Common myeloid progenitor, CD34-positive (primary cell): ENCODE measurements around the gene SLC22A13.

Experiments
- CTCF ChIA-PET: fragments of 350-600 bp; sonication (Branson Sonifier 250); formaldehyde crosslinking; loops from one replicate; lab custom pipeline; 2021; ENCODE audit warnings: antibody characterized with exemption; lab: Charles Lee
- POLR2A ChIA-PET: fragments of 350-600 bp; sonication (Branson Sonifier 250); formaldehyde crosslinking; loops from one replicate; lab custom pipeline; 2021; ENCODE audit warnings: antibody characterized with exemption; lab: Charles Lee
- DNase-seq, 3 donors: peaks; one replicate each; pipeline versions ENCODE4 v3.0.0 to v3.0.0-alpha.2; 2013
- H3K27ac ChIP-seq, 2 experiments: 1 replicate in 1 of 2; 2 replicates in 1 of 2; pipeline ENCODE4 v1.7.0; 2013; ENCODE audit warnings: inconsistent platforms in 2 of 2, low read length in 2 of 2, mild to moderate bottlenecking in 2 of 2, low read depth in 1 of 2, moderate library complexity in 1 of 2; ENCODE audit not compliant: severe bottlenecking in 2 of 2, insufficient read depth in 1 of 2, poor library complexity in 1 of 2
- H3K27me3 ChIP-seq, 5 experiments: replicated peaks in 2 of 5; 1 replicate in 3 of 5; 2 replicates in 2 of 5; pipeline versions ENCODE4 v1.6.1 to v1.7.0; 2013; ENCODE audit warnings: low read length in 4 of 5, mild to moderate bottlenecking in 2 of 5, moderate library complexity in 2 of 5, inconsistent platforms in 1 of 5; ENCODE audit not compliant: insufficient read depth in 5 of 5, control insufficient read depth in 4 of 5
- H3K36me3 ChIP-seq, 4 experiments: 1 replicate in 2 of 4; 2 replicates in 2 of 4; pipeline versions ENCODE4 v1.6.1 to v1.7.0; 2013; ENCODE audit warnings: low read length in 3 of 4, control low read depth in 1 of 4, mild to moderate bottlenecking in 1 of 4; ENCODE audit not compliant: control insufficient read depth in 4 of 4, insufficient read depth in 4 of 4
- H3K4me1 ChIP-seq, 4 experiments: 1 replicate in 3 of 4; 2 replicates in 1 of 4; pipeline versions ENCODE4 v1.6.1 to v1.7.1; 2013; ENCODE audit warnings: low read length in 3 of 4, mild to moderate bottlenecking in 3 of 4, control low read depth in 1 of 4, inconsistent platforms in 1 of 4, moderate library complexity in 1 of 4; ENCODE audit not compliant: control insufficient read depth in 4 of 4, insufficient read depth in 4 of 4; ENCODE audit errors: control extremely low read depth in 1 of 4
- H3K4me3 ChIP-seq, 7 experiments: 1 replicate in 4 of 7; 2 replicates in 3 of 7; pipeline versions ENCODE4 v1.5.1 to v1.7.0; 2013; ENCODE audit warnings: mild to moderate bottlenecking in 7 of 7, low read length in 6 of 7, moderate library complexity in 6 of 7, inconsistent platforms in 2 of 7, low read depth in 2 of 7, control low read depth in 1 of 7; ENCODE audit not compliant: insufficient read depth in 4 of 7, control insufficient read depth in 1 of 7; ENCODE audit errors: extremely low read depth in 1 of 7
- H3K9me3 ChIP-seq, 5 experiments: 1 replicate in 4 of 5; 2 replicates in 1 of 5; pipeline versions ENCODE4 v1.6.1 to v1.7.1; 2013; ENCODE audit warnings: low read length in 4 of 5, mild to moderate bottlenecking in 2 of 5, inconsistent platforms in 1 of 5, low read depth in 1 of 5, moderate library complexity in 1 of 5; ENCODE audit not compliant: control insufficient read depth in 4 of 5, insufficient read depth in 2 of 5; ENCODE audit errors: control extremely low read depth in 1 of 5
- whole genome bisulfite sequencing: methylation state at CpG from one replicate; pipeline ENCODE4 v1.1.5; 2013; ENCODE audit not compliant: insufficient coverage; 5-methylcytosine and 5-hydroxymethylcytosine counted together

The SLC22A13 gene

GRCh38 chr3:38312356-38312755 lies 46.7 kb downstream of the SLC22A13 start:
- H3K27me3 ChIP-seq = no peaks in the 10 kb centered on the region
- no peak overlapping the region for H3K4me3 ChIP-seq
- H3K9me3 ChIP-seq = no peaks in the 10 kb centered on the region
- peaks cover 0 to 16% (median 12%) of the 10 kb centered on the region in 4 experiments for H3K4me1 ChIP-seq
- ChIA-PET POLR2A (no interaction called here), CTCF (no interaction called here)
- no peak for DNase-seq
- no peak overlapping the region for H3K27ac ChIP-seq
- H3K36me3 ChIP-seq = no peaks in the 10 kb centered on the region
- WGBS = 100% methylated on average over 1 of the region's 3 CpGs

GRCh38 chr3:38313263-38313662 lies 47.7 kb downstream of the SLC22A13 start:
- H3K36me3 ChIP-seq = no peaks in the 10 kb centered on the region
- no peak overlapping the region for H3K4me3 ChIP-seq
- CTCF ChIA-PET = interaction anchor here (1.1 kb wide), 1 partner anchor 12 kb away, joined by 3 read pairs; no protein-coding TSS in a partner anchor
- no peaks in the 10 kb centered on the region for H3K27me3 ChIP-seq
- no peaks in the 10 kb centered on the region for H3K9me3 ChIP-seq
- DNase-seq = no peak
- POLR2A ChIA-PET = no interaction called here
- H3K4me1 ChIP-seq = peaks cover 0 to 16% (median 12%) of the 10 kb centered on the region in 4 experiments
- WGBS = 100% methylated on average over 3 of the region's 5 CpGs
- H3K27ac ChIP-seq = no peak overlapping the region

- H3K36me3 ChIP-seq = no peaks in the 10 kb centered on the region
- ChIA-PET POLR2A (no interaction called here), CTCF (interaction anchor here (1.1 kb wide), 1 partner anchor 12 kb away, joined by 3 read pairs; no protein-coding TSS in a partner anchor)
- 66% methylated on average over 10 of the region's 11 CpGs for WGBS
- no peak overlapping the region for H3K27ac ChIP-seq
- peak in 2 of 3 donors; percentile 17 to 18 for DNase-seq
- H3K27me3 ChIP-seq = no peaks in the 10 kb centered on the region
- peaks cover 0 to 16% (median 12%) of the 10 kb centered on the region in 4 experiments for H3K4me1 ChIP-seq
- H3K4me3 ChIP-seq = no peak overlapping the region
- H3K9me3 ChIP-seq = no peaks in the 10 kb centered on the region
Measured at GRCh38 chr3:38313695-38314094, 48.1 kb downstream of the SLC22A13 start.

GRCh38 chr3:38314112-38314763 lies 48.6 kb downstream of the SLC22A13 start:
- CTCF ChIA-PET = no interaction called here
- H3K27ac ChIP-seq = no peak overlapping the region
- 7% methylated on average over 4 of the region's 4 CpGs for WGBS
- peak in 2 of 3 donors; percentile 45 to 56 for DNase-seq
- H3K9me3 ChIP-seq = no peaks in the 10 kb centered on the region
- no peak overlapping the region for H3K4me3 ChIP-seq
- no peaks in the 10 kb centered on the region for H3K36me3 ChIP-seq
- POLR2A ChIA-PET = no interaction called here
- H3K4me1 ChIP-seq = peaks cover 0 to 16% (median 12%) of the 10 kb centered on the region in 4 experiments
- no peaks in the 10 kb centered on the region for H3K27me3 ChIP-seq

- peaks cover 0 to 16% (median 12%) of the 10 kb centered on the region in 4 experiments for H3K4me1 ChIP-seq
- DNase-seq = no peak
- no peaks in the 10 kb centered on the region for H3K27me3 ChIP-seq
- CTCF ChIA-PET = interaction anchor here (1.0 kb wide), 1 partner anchor 24 kb away, joined by 3 read pairs; no protein-coding TSS in a partner anchor
- no peak overlapping the region for H3K4me3 ChIP-seq
- H3K27ac ChIP-seq = no peak overlapping the region
- no peaks in the 10 kb centered on the region for H3K9me3 ChIP-seq
- WGBS = 88% methylated on average over 2 of the region's 5 CpGs
- no peaks in the 10 kb centered on the region for H3K36me3 ChIP-seq
- POLR2A ChIA-PET = no interaction called here
Measured at GRCh38 chr3:38314764-38315487, 49.3 kb downstream of the SLC22A13 start.

- Histone ChIP-seq H3K9me3 (no peaks in the 10 kb centered on the region), H3K36me3 (no peaks in the 10 kb centered on the region), H3K27me3 (no peaks in the 10 kb centered on the region), H3K27ac (no peak overlapping the region), H3K4me3 (no peak overlapping the region), H3K4me1 (peaks cover 0 to 16% (median 12%) of the 10 kb centered on the region in 4 experiments)
- CTCF ChIA-PET = interaction anchor here (1.0 kb wide), 1 partner anchor 23 kb away, joined by 3 read pairs; no protein-coding TSS in a partner anchor
- POLR2A ChIA-PET = no interaction called here
- 98% methylated on average over 7 of the region's 10 CpGs for whole genome bisulfite sequencing
- no peak for DNase-seq
Measured at GRCh38 chr3:38315488-38316230, 50.0 kb downstream of the SLC22A13 start.
